Smooth muscle cell (in vitro differentiated cells): ENCODE measurements around the gene ITIH5. TPM values are rescaled to one million over a fixed set of nuclear protein-coding genes. Genes with fewer than 3 reads are reported as not detected.

Experiments used
- DNase-seq: peaks from one replicate; lab custom pipeline; 2025; ENCODE audit not compliant: unreplicated experiment; lab: John Stamatoyannopoulos, UW
- H2AFZ ChIP-seq: fragments of 200-600 bp; sonication (generic); 2 replicates; pipeline ENCODE4 v1.6.0; 2016; ENCODE audit warnings: antibody characterized with exemption, low read depth, mild to moderate bottlenecking
- H3F3A ChIP-seq: fragments of 200-600 bp; sonication (generic); 2 replicates; pipeline ENCODE4 v1.6.0; 2017; ENCODE audit warnings: antibody characterized with exemption, low read depth
- H3K27ac ChIP-seq: fragments of 200-600 bp; sonication (generic); 2 replicates; pipeline ENCODE4 v1.5.1; 2016; ENCODE audit warnings: low read depth, mild to moderate bottlenecking
- H3K27me3 ChIP-seq: fragments of 200-600 bp; sonication (generic); 2 replicates; pipeline ENCODE4 v1.6.1; 2016; ENCODE audit warnings: low read depth, mild to moderate bottlenecking
- H3K36me3 ChIP-seq: fragments of 200-600 bp; sonication (generic); 2 replicates; pipeline ENCODE4 v1.5.1; 2016; ENCODE audit warnings: low read depth
- H3K4me1 ChIP-seq: fragments of 200-600 bp; sonication (generic); 2 replicates; pipeline ENCODE4 v1.5.1; 2016; ENCODE audit warnings: low read depth
- H3K4me2 ChIP-seq: fragments of 200-600 bp; sonication (generic); 2 replicates; pipeline ENCODE4 v1.6.0; 2016; ENCODE audit warnings: mild to moderate bottlenecking
- H3K4me3 ChIP-seq: fragments of 200-600 bp; sonication (generic); 2 replicates; pipeline ENCODE4 v1.5.1; 2016; ENCODE audit warnings: mild to moderate bottlenecking
- H3K79me2 ChIP-seq: fragments of 200-600 bp; sonication (generic); 2 replicates; pipeline ENCODE4 v1.6.0; 2016; ENCODE audit warnings: low read depth, mild to moderate bottlenecking
- H3K9ac ChIP-seq: fragments of 200-600 bp; sonication (generic); 2 replicates; pipeline ENCODE4 v1.6.0; 2016; ENCODE audit warnings: low read depth
- H3K9me3 ChIP-seq: fragments of 200-600 bp; sonication (generic); replicated peaks from 2 replicates; pipeline ENCODE4 v1.5.1; 2016; ENCODE audit warnings: low read depth
- H4K20me1 ChIP-seq: fragments of 200-600 bp; sonication (generic); 2 replicates; pipeline ENCODE4 v1.6.0; 2016; ENCODE audit warnings: low read depth
- CTCF ChIP-seq: fragments of 200-600 bp; sonication (generic); IDR thresholded peaks from 2 replicates; pipeline ENCODE4 v1.5.1; 2017; ENCODE audit warnings: borderline replicate concordance, mild to moderate bottlenecking, antibody characterized with exemption; ENCODE audit not compliant: insufficient read depth, poor library complexity, severe bottlenecking
- WGBS: methylation state at CpG from one replicate; pipeline ENCODE4 v1.1.7; 2016; ENCODE audit warnings: low lambda C conversion rate; 5-methylcytosine and 5-hydroxymethylcytosine counted together
- polyA plus RNA-seq: library from polyadenylated mRNA; unstranded; fragments of >200 nt; fragmentation: Nextera tagmentation; extraction: Ambion mirVana; gene quantifications from 2 replicates; pipeline ENCODE4 v1.2.1, GENCODE V29; 2016
- total RNA-seq: library from RNA; depleted of rRNA; stranded (reverse); fragments of >200 nt; gene quantifications from 2 replicates; pipeline ENCODE4 v1.2.3, GENCODE V29; 2014

Gene ITIH5
- total and polyA plus RNA-seq, 2 experiments from 2014 or later, result 9.1 to 12.6 TPM

DNA sequence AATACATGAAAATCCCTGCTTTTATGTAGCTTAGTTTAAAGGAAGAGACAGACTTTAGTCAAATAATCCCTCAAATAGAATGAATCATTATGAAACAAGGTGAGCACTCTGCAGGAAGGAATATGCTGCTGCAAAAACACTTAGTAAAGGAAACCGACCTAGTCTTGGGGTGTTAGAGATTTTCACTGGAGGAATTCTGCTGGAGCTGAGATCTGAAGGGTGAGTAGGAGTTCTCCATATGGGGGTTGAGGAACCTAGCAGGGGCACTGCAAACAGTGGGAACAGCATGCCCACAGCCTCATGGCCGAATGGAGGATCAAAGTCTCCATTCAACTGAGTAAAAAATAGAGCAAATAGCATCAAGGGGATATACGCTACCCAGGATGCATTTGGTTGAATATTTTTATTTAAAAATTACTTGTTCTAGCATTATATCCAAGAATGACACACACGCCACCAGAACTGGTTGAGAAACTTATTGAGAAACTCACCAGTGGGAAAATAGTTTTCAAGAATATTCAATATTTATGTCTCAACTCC lies 39.8 kb upstream of the ITIH5 start:
- no peak for DNase-seq
- Histone ChIP-seq H3K27me3 (peaks cover 57% of the 10 kb centered on the region), H3K79me2 (no peaks in the 10 kb centered on the region), H4K20me1 (no peaks in the 10 kb centered on the region), H3K9me3 (no peaks in the 10 kb centered on the region), H3K27ac (no peak overlapping the region), H2AFZ (no peak overlapping the region), H3F3A (no peaks in the 10 kb centered on the region), H3K36me3 (no peaks in the 10 kb centered on the region), H3K4me2 (no peak overlapping the region), H3K4me1 (no peaks in the 10 kb centered on the region), H3K4me3 (no peak overlapping the region), H3K9ac (no peak overlapping the region)
- WGBS, result 91% methylated on average over 4 of the region's 4 CpGs
- no peak for TF ChIP-seq CTCF

DNA sequence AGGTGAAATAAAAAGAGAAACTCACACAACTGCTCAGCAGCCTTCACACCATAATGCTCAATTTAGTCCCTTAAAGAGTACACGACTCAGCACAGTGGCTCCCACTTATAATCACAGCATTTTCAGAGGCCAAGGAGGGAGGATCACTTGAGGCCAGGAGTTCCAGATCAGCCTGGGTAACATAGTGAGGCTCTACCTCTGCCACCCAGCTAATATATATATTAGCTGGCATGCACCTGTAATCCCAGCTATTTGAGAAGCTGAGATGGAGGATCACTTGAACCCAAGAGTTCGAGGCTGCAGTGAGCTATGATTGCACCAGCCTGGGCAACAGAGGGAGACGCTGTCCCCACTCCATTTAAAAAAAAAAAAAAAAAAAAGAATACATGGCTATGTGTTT lies 38.6 kb upstream of the ITIH5 start:
- H3K4me2 ChIP-seq, result no peak overlapping the region
- no peaks in the 10 kb centered on the region for H4K20me1 ChIP-seq
- H3K27me3 ChIP-seq, result peaks cover 63% of the 10 kb centered on the region
- no peaks in the 10 kb centered on the region for H3K79me2 ChIP-seq
- no peak for DNase-seq
- H3K4me1 ChIP-seq, result no peaks in the 10 kb centered on the region
- no peak overlapping the region for H3K27ac ChIP-seq
- TF ChIP-seq CTCF, result no peak
- no peak overlapping the region for H2AFZ ChIP-seq
- no peak overlapping the region for H3K9ac ChIP-seq
- no peaks in the 10 kb centered on the region for H3F3A ChIP-seq
- 87% methylated on average over 3 of the region's 3 CpGs for WGBS
- H3K36me3 ChIP-seq, result no peaks in the 10 kb centered on the region
- no peak overlapping the region for H3K4me3 ChIP-seq
- H3K9me3 ChIP-seq, result no peaks in the 10 kb centered on the region

GRCh38 chr10:7704071-7705016 lies 37.6 kb upstream of the ITIH5 start:
- Histone ChIP-seq H3K9ac (no peak overlapping the region), H3K79me2 (no peaks in the 10 kb centered on the region), H4K20me1 (no peaks in the 10 kb centered on the region), H3F3A (no peaks in the 10 kb centered on the region), H3K4me1 (no peaks in the 10 kb centered on the region), H3K9me3 (no peaks in the 10 kb centered on the region), H3K4me3 (no peak overlapping the region), H2AFZ (no peak overlapping the region), H3K36me3 (no peaks in the 10 kb centered on the region), H3K27ac (no peak overlapping the region), H3K27me3 (peaks cover 68% of the 10 kb centered on the region), H3K4me2 (no peak overlapping the region)
- DNase-seq, result no peak
- no peak for TF ChIP-seq CTCF
- 87% methylated on average over 8 of the region's 8 CpGs for WGBS

DNA sequence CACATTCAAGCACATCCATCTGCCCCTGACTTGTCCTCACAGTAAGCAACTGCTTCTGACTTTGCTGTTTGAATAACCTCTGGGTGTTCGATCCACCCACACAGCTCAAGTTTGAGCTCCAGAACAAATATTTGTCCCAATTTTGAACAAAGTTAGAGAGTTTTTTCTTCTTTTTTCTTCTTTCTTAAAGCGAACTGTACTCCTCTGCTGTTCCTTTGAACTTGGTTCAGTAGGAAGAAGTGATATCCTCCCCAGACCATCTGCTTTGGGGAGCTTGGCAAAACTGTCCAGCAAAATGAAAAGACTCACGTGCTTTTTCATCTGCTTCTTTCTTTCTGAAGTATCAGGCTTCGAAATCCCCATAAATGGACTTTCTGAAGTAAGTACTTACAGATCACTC lies 36.4 kb upstream of the ITIH5 start, which contains the start of gene ITIH2:
TSS of gene ITIH2 (plus strand) at position 177 of the 400 bp plus-strand sequence. CDS start at position 296, 119 bp downstream.
- WGBS, result 88% methylated on average over 4 of the region's 4 CpGs
- no peaks in the 10 kb centered on the region for H3K4me1 ChIP-seq
- no peak within 1 kb of the TSS for H3K4me2 ChIP-seq
- no peaks in the 10 kb centered on the region for H3F3A ChIP-seq
- no peaks in the 10 kb centered on the region for H3K79me2 ChIP-seq
- H3K9ac ChIP-seq, result no peak within 1 kb of the TSS
- H3K36me3 ChIP-seq, result no peaks in the 10 kb centered on the region
- no peak for TF ChIP-seq CTCF
- H3K4me3 ChIP-seq, result no peak within 1 kb of the TSS
- H2AFZ ChIP-seq, result no peak within 1 kb of the TSS
- peaks cover 68% of the 10 kb centered on the region for H3K27me3 ChIP-seq
- DNase-seq, result no peak
- no peaks in the 10 kb centered on the region for H4K20me1 ChIP-seq
- no peaks in the 10 kb centered on the region for H3K9me3 ChIP-seq
- H3K27ac ChIP-seq, result no peak within 1 kb of the TSS
